WTC11 (cell line): Measurements from ENCODE around the gene C14orf132.
"Not testable (repeated sequence)": the region's sequence is repeated elsewhere in the genome, so short reads cannot be mapped to it uniquely, and the experiment has no call there.

ENCODE experiments used
- CBFB ChIP-seq: sonication (generic); formaldehyde crosslinking; IDR thresholded peaks from 2 replicates; pipeline ENCODE4 v1.8.1; 2022; ENCODE audit warnings: mild to moderate bottlenecking, low read depth, missing genetic modification reagents
- CDX4 ChIP-seq: fragments of 250-450 bp; sonication (Bioruptor Pico); IDR thresholded peaks from 2 replicates; pipeline ENCODE4 v1.9.0; 2021; ENCODE audit warnings: moderate library complexity, mild to moderate bottlenecking, inconsistent platforms, borderline replicate concordance
- CTCF ChIP-seq: fragments of 200-600 bp; IDR thresholded peaks from 2 replicates; pipeline ENCODE4 v1.8.0; 2022; ENCODE audit warnings: antibody characterized with exemption
- GABPB1 ChIP-seq: sonication (generic); formaldehyde crosslinking; IDR thresholded peaks from 2 replicates; pipeline ENCODE4 v1.8.1; 2023; ENCODE audit warnings: mild to moderate bottlenecking, missing genetic modification reagents
- GTF2I ChIP-seq: fragments of 250-450 bp; sonication (Bioruptor Pico); conservative IDR thresholded peaks from 2 replicates; pipeline ENCODE4 v1.4.0; 2021; ENCODE audit warnings: mild to moderate bottlenecking
- JUN ChIP-seq: sonication (generic); formaldehyde crosslinking; IDR thresholded peaks from 2 replicates; pipeline ENCODE4 v1.8.0; 2023; ENCODE audit warnings: mild to moderate bottlenecking, missing genetic modification reagents
- SP1 ChIP-seq: sonication (generic); formaldehyde crosslinking; conservative IDR thresholded peaks from 2 replicates; pipeline ENCODE4 v1.8.1; 2022; ENCODE audit warnings: missing genetic modification reagents

GRCh38 chr14:96012757-96013156 is 26.4 kb upstream of the C14orf132 start:
- TF ChIP-seq CBFB (CRISPR knock-in tag); GTF2I; CDX4; CTCF; SP1 (CRISPR knock-in tag); GABPB1 (CRISPR knock-in tag); JUN (CRISPR knock-in tag): not testable (repeated sequence)
